HEK293 (cell line): ENCODE results near the gene CDPF1.

ENCODE experiments used
- CTCF ChIP-seq: fragments of 450-650 bp; formaldehyde crosslinking; IDR thresholded peaks from 2 replicates; pipeline ENCODE4 v1.5.1; 2016; ENCODE audit warnings: missing biosample characterization, missing genetic modification characterization
- PATZ1 ChIP-seq: fragments of 450-650 bp; formaldehyde crosslinking; IDR thresholded peaks from 2 replicates; pipeline ENCODE4 v1.5.1; 2016; ENCODE audit warnings: missing biosample characterization, missing genetic modification characterization
- ZNF324 ChIP-seq: fragments of 450-650 bp; formaldehyde crosslinking; IDR thresholded peaks from 2 replicates; pipeline ENCODE4 v1.5.1; 2016; ENCODE audit warnings: missing biosample characterization, missing genetic modification characterization
- ZNF530 ChIP-seq: fragments of 450-650 bp; formaldehyde crosslinking; IDR thresholded peaks from 2 replicates; pipeline ENCODE4 v1.5.1; 2016; ENCODE audit warnings: low read depth, missing biosample characterization, missing genetic modification characterization
- ZNF692 ChIP-seq: fragments of 450-650 bp; formaldehyde crosslinking; IDR thresholded peaks from 2 replicates; pipeline ENCODE4 v1.5.1; 2016; ENCODE audit warnings: missing biosample characterization, missing genetic modification characterization

GRCh38 chr22:46209262-46209661 is 40.8 kb downstream of the CDPF1 start:
- TF ChIP-seq ZNF324 (tag by site-specific recombination) (no peak), ZNF692 (tag by site-specific recombination) (no peak), ZNF530 (no peak), CTCF (no peak), PATZ1 (tag by site-specific recombination) (no peak)
